Measurements from ENCODE around the gene S100A5.

Gene S100A5

GRCh38 chr1:153515504-153516394, 25.0 kb downstream of the S100A5 start:
- in situ Hi-C loops (cut with MboI; ENCODE audit: low sequenced_read_pairs), result loop anchor here (25.0 kb wide), 1 partner anchor 222 kb away; the partner anchor contains the start of gene INTS3

GRCh38 chr1:153513666-153514065, 27.1 kb downstream of the S100A5 start:
- in situ Hi-C loops (cut with MboI; ENCODE audit: low sequenced_read_pairs), result loop anchor here (25.0 kb wide), 1 partner anchor 224 kb away; the partner anchor contains the start of gene INTS3

- in situ Hi-C loops (cut with MboI; ENCODE audit: low sequenced_read_pairs), result loop anchor here (25.0 kb wide), 1 partner anchor 224 kb away; the partner anchor contains the start of gene INTS3
These were observed 27.7 kb downstream of the S100A5 start for GRCh38 chr1:153513023-153513422.

- in situ Hi-C loops (cut with MboI; ENCODE audit: low sequenced_read_pairs), result loop anchor here (25.0 kb wide), 1 partner anchor 226 kb away; the partner anchor contains the start of gene INTS3
These were observed 29.7 kb downstream of the S100A5 start for GRCh38 chr1:153510984-153511410.

- in situ Hi-C loops (cut with MboI; ENCODE audit: low sequenced_read_pairs), result loop anchor here (10.0 to 25.0 kb wide), 2 partner anchors 165 to 227 kb away; partner anchors contain the start of genes INTS3 and PGLYRP4
These were observed 30.9 kb downstream of the S100A5 start for GRCh38 chr1:153509729-153510354.

- in situ Hi-C loops (cut with MboI; ENCODE audit: low sequenced_read_pairs), result loop anchor here (10.0 to 25.0 kb wide), 2 partner anchors 164 to 228 kb away; partner anchors contain the start of genes INTS3 and PGLYRP4
These were observed 31.7 kb downstream of the S100A5 start for GRCh38 chr1:153509036-153509435.

- in situ Hi-C loops (cut with MboI; ENCODE audit: low sequenced_read_pairs), result loop anchor here (10.0 to 25.0 kb wide), 2 partner anchors 163 to 229 kb away; partner anchors contain the start of genes INTS3 and PGLYRP4
These were observed 32.7 kb downstream of the S100A5 start for GRCh38 chr1:153507926-153508583.

GRCh38 chr1:153506831-153507413, 33.8 kb downstream of the S100A5 start:
- in situ Hi-C loops (cut with MboI; ENCODE audit: low sequenced_read_pairs), result loop anchor here (10.0 to 25.0 kb wide), 2 partner anchors 162 to 230 kb away; partner anchors contain the start of genes INTS3 and PGLYRP4

GRCh38 chr1:153506386-153506785, 34.3 kb downstream of the S100A5 start:
- in situ Hi-C loops (cut with MboI; ENCODE audit: low sequenced_read_pairs), result loop anchor here (10.0 to 25.0 kb wide), 2 partner anchors 162 to 231 kb away; partner anchors contain the start of genes INTS3 and PGLYRP4

- in situ Hi-C loops (cut with MboI; ENCODE audit: low sequenced_read_pairs), result loop anchor here (10.0 to 25.0 kb wide), 2 partner anchors 161 to 232 kb away; partner anchors contain the start of genes INTS3 and PGLYRP4
These were observed 35.2 kb downstream of the S100A5 start for GRCh38 chr1:153505576-153505975.

GRCh38 chr1:153503766-153504165, 37.0 kb downstream of the S100A5 start:
- in situ Hi-C loops (cut with MboI; ENCODE audit: low sequenced_read_pairs), result loop anchor here (10.0 to 25.0 kb wide), 2 partner anchors 159 to 234 kb away; partner anchors contain the start of genes INTS3 and PGLYRP4

- in situ Hi-C loops (cut with MboI; ENCODE audit: low sequenced_read_pairs), result no loop called here
These were observed 42.0 kb downstream of the S100A5 start for GRCh38 chr1:153498746-153499145.

GRCh38 chr1:153495536-153495935, 45.2 kb downstream of the S100A5 start:
- in situ Hi-C loops (cut with MboI; ENCODE audit: low sequenced_read_pairs), result no loop called here

GRCh38 chr1:153494976-153495535, 45.7 kb downstream of the S100A5 start:
- in situ Hi-C loops (cut with MboI; ENCODE audit: low sequenced_read_pairs), result no loop called here

GRCh38 chr1:153493343-153493960, 47.3 kb downstream of the S100A5 start:
- in situ Hi-C loops (cut with MboI; ENCODE audit: low sequenced_read_pairs), result no loop called here

- in situ Hi-C loops (cut with MboI; ENCODE audit: low sequenced_read_pairs), result no loop called here
These were observed 50.3 kb downstream of the S100A5 start for GRCh38 chr1:153490272-153491051.

- in situ Hi-C loops (cut with MboI; ENCODE audit: low sequenced_read_pairs), result no loop called here
These were observed 52.0 kb downstream of the S100A5 start for GRCh38 chr1:153488731-153489130.

- in situ Hi-C loops (cut with MboI; ENCODE audit: low sequenced_read_pairs), result no loop called here
These were observed 53.0 kb downstream of the S100A5 start for GRCh38 chr1:153487707-153488106.

Data from HL-60/S4 treated with phorbol 12-myristate 13-acetate at 8.2 ng/mL for 4 days and 3 days (cell line).